H9 (cell line): Measurements from ENCODE around the gene DUSP21. TPM values are rescaled to one million over a fixed set of nuclear protein-coding genes. Genes with fewer than 3 reads are reported as not detected.
A peak's percentile ranks its signal among the peaks of the same experiment; 100 is the strongest.

Source experiments
- DNase-seq: peaks from one replicate; pipeline ENCODE4 v3.0.0-alpha.2; 2017
- H2AFZ ChIP-seq: one replicate; pipeline ENCODE4 v1.6.1; 2013; ENCODE audit warnings: mild to moderate bottlenecking, low read length, control low read depth, moderate library complexity
- H2AK5ac ChIP-seq: 2 replicates; pipeline ENCODE4 v1.6.1; 2013; ENCODE audit warnings: low read length, control low read depth, mixed read lengths; ENCODE audit not compliant: insufficient read length
- H2BK120ac ChIP-seq: one replicate; pipeline ENCODE4 v1.6.1; 2013; ENCODE audit warnings: low read depth, mild to moderate bottlenecking, low read length, control low read depth, inconsistent platforms; ENCODE audit not compliant: poor library complexity, severe bottlenecking
- H2BK12ac ChIP-seq: 2 replicates; pipeline ENCODE4 v1.6.1; 2013; ENCODE audit warnings: low read length, control low read depth, mixed read lengths, low read depth; ENCODE audit not compliant: insufficient read length
- H2BK15ac ChIP-seq: 2 replicates; pipeline ENCODE4 v1.6.1; 2013; ENCODE audit warnings: low read depth, low read length, control low read depth
- H2BK20ac ChIP-seq: one replicate; pipeline ENCODE4 v1.6.1; 2013; ENCODE audit warnings: low read depth, mild to moderate bottlenecking, low read length, control low read depth, inconsistent platforms; ENCODE audit not compliant: poor library complexity, severe bottlenecking
- H2BK5ac ChIP-seq: 2 replicates; pipeline ENCODE4 v1.6.1; 2013; ENCODE audit warnings: low read length, control low read depth, mixed read lengths; ENCODE audit not compliant: insufficient read length
- H3K14ac ChIP-seq: 2 replicates; pipeline ENCODE4 v1.6.1; 2013; ENCODE audit warnings: low read length, control low read depth; ENCODE audit not compliant: insufficient read depth
- H3K18ac ChIP-seq: 2 replicates; pipeline ENCODE4 v1.6.1; 2013; ENCODE audit warnings: low read depth, mild to moderate bottlenecking, mixed read lengths, low read length, control low read depth; ENCODE audit not compliant: insufficient read length
- H3K23ac ChIP-seq: 2 replicates; pipeline ENCODE4 v1.6.1; 2013; ENCODE audit warnings: low read length, control low read depth, mixed read lengths, low read depth; ENCODE audit not compliant: insufficient read length
- H3K23me2 ChIP-seq: 2 replicates; pipeline ENCODE4 v1.6.1; 2013; ENCODE audit warnings: low read depth, mild to moderate bottlenecking, mixed read lengths, low read length, control low read depth; ENCODE audit not compliant: insufficient read length, poor library complexity, severe bottlenecking
- H3K27ac ChIP-seq: 2 replicates; pipeline ENCODE4 v1.5.1; 2013; ENCODE audit warnings: low read length, control low read depth, mixed read lengths, low read depth; ENCODE audit not compliant: insufficient read length
- H3K27me3 ChIP-seq: 2 replicates; pipeline ENCODE4 v1.6.1; 2013; ENCODE audit warnings: low read length, control low read depth, inconsistent platforms; ENCODE audit not compliant: insufficient read depth
- H3K4ac ChIP-seq: 2 replicates; pipeline ENCODE4 v1.6.1; 2013; ENCODE audit warnings: low read depth, mild to moderate bottlenecking, control low read depth, inconsistent platforms, low read length, moderate library complexity
- H3K4me1 ChIP-seq: 2 replicates; pipeline ENCODE4 v1.6.1; 2013; ENCODE audit warnings: low read length, control low read depth, inconsistent platforms; ENCODE audit not compliant: insufficient read depth
- H3K4me2 ChIP-seq: 2 replicates; pipeline ENCODE4 v1.6.1; 2013; ENCODE audit warnings: low read length, control low read depth, mixed read lengths; ENCODE audit not compliant: insufficient read length, insufficient read depth
- H3K56ac ChIP-seq: 2 replicates; pipeline ENCODE4 v1.6.1; 2013; ENCODE audit warnings: low read depth, mild to moderate bottlenecking, mixed read lengths, low read length, control low read depth; ENCODE audit not compliant: insufficient read length
- H3K79me1 ChIP-seq: 2 replicates; pipeline ENCODE4 v1.6.1; 2013; ENCODE audit warnings: low read depth, mild to moderate bottlenecking, moderate library complexity, low read length, control low read depth, inconsistent platforms; ENCODE audit not compliant: insufficient read depth, poor library complexity, severe bottlenecking
- H3K79me2 ChIP-seq: 2 replicates; pipeline ENCODE4 v1.6.1; 2013; ENCODE audit warnings: low read length, control low read depth, inconsistent platforms; ENCODE audit not compliant: insufficient read depth
- H3K9ac ChIP-seq: 2 replicates; pipeline ENCODE4 v1.6.1; 2013; ENCODE audit warnings: low read length, control low read depth, mixed read lengths; ENCODE audit not compliant: insufficient read length; ENCODE audit errors: extremely low read depth
- H3K9me3 ChIP-seq: one replicate; pipeline ENCODE4 v1.6.1; 2013; ENCODE audit warnings: low read depth, low read length, inconsistent platforms; ENCODE audit not compliant: control insufficient read depth
- H3T11ph ChIP-seq: one replicate; pipeline ENCODE4 v1.6.1; 2013; ENCODE audit warnings: mild to moderate bottlenecking, low read length, control low read depth, inconsistent platforms
- H4K20me1 ChIP-seq: one replicate; pipeline ENCODE4 v1.6.1; 2013; ENCODE audit not compliant: control insufficient read depth, insufficient read length, insufficient read depth
- H4K5ac ChIP-seq: 2 replicates; pipeline ENCODE4 v1.6.1; 2013; ENCODE audit warnings: low read depth, mild to moderate bottlenecking, mixed read lengths, low read length, control low read depth; ENCODE audit not compliant: insufficient read length
- H4K8ac ChIP-seq: replicated peaks from 2 replicates; pipeline ENCODE4 v1.6.1; 2013; ENCODE audit warnings: low read length, control low read depth, mixed read lengths, low read depth; ENCODE audit not compliant: insufficient read length
- H4K91ac ChIP-seq: 2 replicates; pipeline ENCODE4 v1.6.1; 2013; ENCODE audit warnings: low read depth, mild to moderate bottlenecking, moderate library complexity, mixed read lengths, low read length, control low read depth; ENCODE audit not compliant: insufficient read length
- H3K27ac Mint-ChIP-seq, 3 experiments: 2 replicates in 2 of 3; 3 replicates in 1 of 3; pipeline ENCODE4 v1.8.0; 2020 to 2021; ENCODE audit warnings: mixed read lengths in 3 of 3, mild to moderate bottlenecking in 1 of 3, moderate library complexity in 1 of 3
- H3K27me3 Mint-ChIP-seq: 2 replicates; pipeline ENCODE4 v1.8.0; 2021; ENCODE audit warnings: low read depth, mild to moderate bottlenecking, moderate library complexity, mixed read lengths
- H3K36me3 Mint-ChIP-seq, 3 experiments: 2 replicates in 2 of 3; 3 replicates in 1 of 3; pipeline ENCODE4 v1.8.0; 2020 to 2021; ENCODE audit warnings: low read depth in 3 of 3, mixed read lengths in 3 of 3; ENCODE audit not compliant: insufficient read depth in 1 of 3
- H3K4me1 Mint-ChIP-seq, 2 experiments: 2 replicates each; pipeline ENCODE4 v1.8.0; 2020; ENCODE audit warnings: mixed read lengths in 2 of 2
- H3K4me3 Mint-ChIP-seq, 2 experiments: 2 replicates in 1 of 2; 3 replicates in 1 of 2; pipeline ENCODE4 v1.8.0; 2020 to 2021; ENCODE audit warnings: mild to moderate bottlenecking in 2 of 2, mixed read lengths in 2 of 2, moderate library complexity in 1 of 2
- H3K9me3 Mint-ChIP-seq, 2 experiments: 2 replicates in 1 of 2; 3 replicates in 1 of 2; pipeline ENCODE4 v1.8.0; 2020; ENCODE audit warnings: mild to moderate bottlenecking in 2 of 2, mixed read lengths in 2 of 2, moderate library complexity in 1 of 2
- CTCF ChIP-seq: fragments of 200-600 bp; sonication (generic); conservative IDR thresholded peaks from 3 replicates; pipeline ENCODE4 v1.8.0; 2021; ENCODE audit warnings: antibody characterized with exemption, mild to moderate bottlenecking
- WGBS: extraction: QIAGEN DNeasy Blood & Tissue Kit; methylation state at CpG from one replicate; pipeline ENCODE4 v1.1.7; 2013; ENCODE audit warnings: missing lambda C conversion rate, low lambda C conversion rate, mixed read lengths; ENCODE audit not compliant: insufficient read length; ENCODE audit errors: extremely low coverage; 5-methylcytosine and 5-hydroxymethylcytosine counted together
- total RNA-seq: library from RNA; stranded (reverse); gene quantifications from 2 replicates; pipeline ENCODE4 v1.2.1, GENCODE V29; 2021

The DUSP21 gene
- total RNA-seq, 1 experiment from 2014 or later: not detected

DNA sequence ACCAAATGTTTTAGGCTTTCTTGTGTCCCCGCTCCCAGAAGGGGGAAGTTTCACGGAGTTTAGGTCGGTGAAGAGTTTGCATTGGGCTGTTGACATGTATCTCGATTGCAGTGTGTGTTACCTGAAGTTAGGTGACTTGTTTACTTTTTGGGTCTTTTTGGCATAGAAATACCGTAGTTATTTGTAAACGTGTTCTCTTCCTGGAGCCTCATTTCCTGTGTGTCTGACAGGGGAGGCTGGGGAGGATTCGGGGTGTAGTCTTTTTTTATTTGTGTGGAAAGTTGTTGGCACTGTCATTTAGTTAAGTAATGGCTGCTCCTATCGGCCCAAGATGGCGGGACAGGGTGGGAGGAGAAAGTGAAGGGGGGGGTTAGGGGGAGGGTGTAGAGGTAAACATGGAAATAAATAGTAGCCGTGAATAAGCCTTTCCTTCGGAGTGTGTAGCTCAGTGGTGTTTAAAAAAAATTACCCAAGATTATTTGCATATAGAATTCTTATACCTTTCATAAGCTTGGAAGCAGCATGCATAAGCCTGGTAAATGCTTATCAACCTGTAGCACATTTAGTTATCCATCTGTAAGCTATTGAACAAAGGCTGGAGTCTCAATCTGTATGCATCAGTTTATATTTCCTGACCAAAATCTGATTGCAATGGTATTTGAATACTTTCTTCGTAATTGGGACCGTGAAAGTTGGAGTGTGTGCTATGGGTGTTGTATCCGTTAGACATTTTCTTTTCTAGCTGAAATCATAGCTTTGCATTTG lies 30.8 kb downstream of the DUSP21 start:
- Histone ChIP-seq H2BK5ac (no peak overlapping the region), H2BK20ac (no peak overlapping the region), H4K5ac (no peak overlapping the region), H3K23me2 (no peaks in the 10 kb centered on the region), H2BK15ac (no peak overlapping the region), H4K20me1 (no peaks in the 10 kb centered on the region), H2AFZ (no peak overlapping the region), H3K18ac (no peak overlapping the region), H3K79me2 (peaks cover 11% of the 10 kb centered on the region; the same call in 1 of the 2 replicates), H3K27me3 (no peaks in the 10 kb centered on the region), H3K4me2 (peak overlapping the region; percentile 90), H2BK120ac (no peak overlapping the region), H2AK5ac (no peak overlapping the region), H3K14ac (no peak overlapping the region), H3K4ac (no peak overlapping the region), H3K9ac (peak overlapping the region; percentile 94), H2BK12ac (no peak overlapping the region), H3K79me1 (no peaks in the 10 kb centered on the region), H3K4me1 (no peaks in the 10 kb centered on the region), H3T11ph (no peak overlapping the region), H3K27ac (peak overlapping the region; percentile 26), H3K23ac (no peak overlapping the region), H4K91ac (no peak overlapping the region), H3K9me3 (peaks cover 11% of the 10 kb centered on the region), H3K56ac (no peak overlapping the region), H4K8ac (no peak overlapping the region)
- WGBS: no CpG with 5 or more reads among the region's 14 CpGs
- H3K9me3 Mint-ChIP-seq: peaks cover 34 to 44% of the 10 kb centered on the region in 2 experiments
- H3K27ac Mint-ChIP-seq: peak overlapping the region; percentile 80 to 98 (median 94)
- H3K27me3 Mint-ChIP-seq: no peaks in the 10 kb centered on the region
- peaks cover 4 to 12% of the 10 kb centered on the region in 2 experiments for H3K4me1 Mint-ChIP-seq
- no peak for TF ChIP-seq CTCF
- DNase-seq: no peak
- peak overlapping the region; percentile 86 to 95 for H3K4me3 Mint-ChIP-seq
- H3K36me3 Mint-ChIP-seq: peaks cover 7 to 10% (median 9%) of the 10 kb centered on the region in 3 experiments
